ENCODE data around the gene DTX1.

DTX1 gene

DNA sequence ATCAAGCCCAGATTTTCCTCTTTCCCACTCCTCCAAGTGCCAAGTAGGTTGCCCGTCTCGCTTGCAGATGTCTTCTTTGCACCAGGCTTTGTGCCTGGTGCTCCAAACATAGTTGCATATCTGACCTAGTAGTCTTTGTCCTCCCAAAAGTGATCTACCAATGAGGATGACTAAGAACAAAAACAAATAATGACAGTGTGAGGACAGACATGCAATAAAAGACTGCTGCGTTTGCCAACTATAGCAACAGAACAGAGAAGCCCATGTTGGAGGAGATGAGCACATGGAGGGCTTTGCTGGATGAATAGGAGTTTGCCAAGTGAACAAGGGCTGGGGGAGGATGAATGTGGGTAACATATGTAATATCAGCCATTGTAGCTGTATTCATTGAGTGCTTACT lies 15.6 kb downstream of the DTX1 start:
- peak in 1 of 2 experiments; percentile 41 for DNase-seq

DNA sequence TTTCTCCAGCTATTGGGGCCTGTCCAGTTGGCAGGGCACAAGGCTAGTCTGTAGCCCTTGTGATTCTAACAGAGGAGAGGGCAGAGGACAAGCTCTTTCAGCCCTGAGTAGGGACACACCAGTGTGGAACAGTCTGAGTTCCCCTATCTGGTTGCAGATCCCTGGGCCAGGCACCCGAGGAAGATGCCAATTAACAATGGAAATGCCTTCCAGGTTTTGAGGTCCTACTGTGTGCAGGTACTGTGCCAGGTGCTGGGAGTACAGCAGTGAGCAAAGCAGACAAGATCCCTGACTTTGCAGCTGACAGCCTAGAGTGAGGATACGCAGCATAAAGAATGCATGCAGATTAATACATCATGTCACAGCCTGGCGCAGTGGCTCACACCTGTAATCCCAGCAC lies 17.1 kb downstream of the DTX1 start:
- DNase-seq = no peak

DNA sequence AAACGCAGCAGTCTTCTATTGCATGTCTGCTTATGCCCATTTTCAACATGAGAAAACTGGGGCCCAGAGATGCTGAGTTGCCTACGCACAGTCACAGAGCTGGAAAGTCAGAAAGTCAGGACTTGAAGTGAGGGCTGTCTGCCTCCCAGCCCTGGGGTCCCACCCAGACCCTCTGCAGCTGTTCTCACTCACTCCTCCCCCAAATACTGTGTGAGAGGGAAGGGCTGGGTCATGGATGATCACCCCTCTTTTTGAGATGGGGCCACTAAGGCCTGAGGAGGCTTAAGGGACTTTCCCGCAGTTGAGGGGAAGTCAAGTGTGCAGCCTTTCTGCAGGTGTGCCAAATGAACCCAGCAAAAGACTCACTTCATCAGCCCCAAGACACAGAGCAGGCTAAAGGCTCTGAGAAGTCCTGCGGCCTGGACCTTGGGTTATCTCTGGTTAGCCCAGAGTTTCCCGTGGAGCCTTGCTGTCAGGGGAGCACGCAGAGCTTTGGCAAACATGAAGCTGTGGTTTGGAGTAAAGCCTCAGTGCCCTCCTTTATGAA lies 18.7 kb downstream of the DTX1 start:
- peak in 1 of 2 experiments; percentile 41 for DNase-seq

DNA sequence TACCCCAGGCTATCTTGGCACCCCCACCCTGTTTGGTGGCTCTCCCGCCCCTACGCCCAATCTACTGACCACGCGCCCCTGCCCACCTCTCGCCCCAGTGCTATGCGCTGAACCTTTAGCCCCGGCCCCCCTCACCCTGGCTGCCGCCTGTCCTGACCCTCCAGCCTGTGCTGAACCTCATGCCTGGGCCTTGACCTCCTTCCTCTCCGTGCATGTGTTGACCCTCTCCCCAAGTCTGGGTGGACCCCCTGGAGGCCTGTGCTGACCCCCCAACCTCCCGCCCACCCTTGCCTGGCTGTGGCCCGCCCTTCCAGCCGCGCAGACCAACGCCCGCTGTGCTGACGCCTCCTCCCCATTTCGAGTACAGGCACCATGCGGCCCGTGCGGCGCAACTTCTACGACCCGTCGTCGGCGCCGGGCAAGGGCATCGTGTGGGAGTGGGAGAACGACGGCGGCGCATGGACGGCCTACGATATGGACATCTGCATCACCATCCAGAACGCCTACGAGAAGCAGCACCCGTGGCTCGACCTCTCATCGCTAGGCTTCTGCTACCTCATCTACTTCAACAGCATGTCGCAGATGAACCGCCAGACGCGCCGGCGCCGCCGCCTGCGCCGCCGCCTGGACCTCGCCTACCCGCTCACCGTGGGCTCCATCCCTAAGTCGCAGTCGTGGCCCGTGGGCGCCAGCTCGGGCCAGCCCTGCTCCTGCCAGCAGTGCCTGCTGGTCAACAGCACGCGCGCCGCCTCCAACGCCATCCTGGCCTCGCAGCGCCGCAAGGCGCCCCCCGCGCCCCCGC lies 20.7 kb downstream of the DTX1 start:
- DNase-seq = no peak

DNA sequence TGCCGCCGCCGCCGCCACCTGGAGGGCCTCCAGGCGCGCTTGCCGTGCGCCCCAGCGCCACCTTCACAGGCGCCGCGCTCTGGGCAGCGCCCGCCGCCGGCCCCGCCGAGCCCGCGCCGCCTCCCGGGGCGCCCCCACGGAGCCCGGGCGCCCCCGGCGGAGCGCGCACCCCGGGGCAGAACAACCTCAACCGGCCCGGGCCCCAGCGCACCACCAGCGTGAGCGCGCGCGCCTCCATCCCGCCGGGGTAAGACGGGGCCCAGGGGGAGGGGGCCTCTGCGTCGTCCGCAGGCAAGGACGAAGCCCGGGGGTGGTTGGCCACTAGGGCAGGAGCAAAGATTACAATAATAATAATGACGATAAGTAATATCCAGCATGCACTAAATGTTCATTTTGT lies 21.3 kb downstream of the DTX1 start:
- DNase-seq = no peak

DNA sequence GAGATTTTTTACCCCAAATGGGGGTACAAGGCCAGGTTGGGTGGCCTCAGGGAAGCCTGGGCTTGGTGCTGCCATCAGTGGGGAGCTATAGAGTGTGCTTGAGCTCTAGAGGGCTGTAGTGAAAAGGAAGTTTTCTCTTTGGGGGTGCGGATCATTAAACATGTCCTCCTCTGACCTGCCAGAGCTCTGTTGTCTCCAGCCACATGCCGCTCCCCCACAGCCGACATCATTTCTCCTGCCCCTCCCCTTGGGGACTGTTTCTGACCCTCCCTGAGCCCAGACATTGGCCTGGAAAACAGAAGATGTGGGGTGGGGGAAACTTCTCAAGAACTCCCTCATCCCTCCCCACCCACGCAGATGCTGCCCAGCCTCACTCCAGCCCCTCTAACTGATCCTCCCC lies 25.3 kb downstream of the DTX1 start:
- DNase-seq = no peak

DNA sequence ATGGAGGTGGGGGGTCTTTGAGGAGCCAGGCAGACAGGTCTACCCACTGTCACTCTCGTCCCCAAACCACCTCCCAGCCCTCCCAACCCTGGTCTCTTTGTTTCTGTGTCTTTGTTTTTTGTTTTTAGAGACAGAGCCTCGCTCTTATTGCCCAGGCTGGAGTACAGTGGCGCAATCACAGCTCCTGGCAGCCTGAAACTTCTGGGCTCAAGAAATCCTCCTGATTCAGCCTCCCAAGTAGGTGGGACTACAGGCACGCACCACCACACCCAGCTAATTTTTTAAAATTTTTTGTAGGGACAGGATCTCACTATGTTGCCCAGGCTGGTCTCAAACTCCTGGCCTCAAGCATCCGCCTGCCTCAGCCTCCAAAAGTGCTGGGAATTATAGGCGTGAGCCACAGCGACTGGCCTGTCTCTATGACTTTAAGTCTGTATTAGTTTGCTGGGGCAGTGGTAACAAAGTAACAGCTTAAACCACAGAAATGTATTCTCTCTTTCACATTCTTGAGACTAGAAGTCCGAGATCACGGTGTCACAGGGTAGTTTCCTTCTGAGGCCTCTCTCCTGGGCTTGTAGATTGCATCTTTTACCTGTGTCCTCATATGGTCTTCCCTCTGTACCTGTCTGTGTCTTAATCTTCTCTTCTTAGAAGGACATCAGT lies 26.1 kb downstream of the DTX1 start:
- DNase-seq = no peak

DNA sequence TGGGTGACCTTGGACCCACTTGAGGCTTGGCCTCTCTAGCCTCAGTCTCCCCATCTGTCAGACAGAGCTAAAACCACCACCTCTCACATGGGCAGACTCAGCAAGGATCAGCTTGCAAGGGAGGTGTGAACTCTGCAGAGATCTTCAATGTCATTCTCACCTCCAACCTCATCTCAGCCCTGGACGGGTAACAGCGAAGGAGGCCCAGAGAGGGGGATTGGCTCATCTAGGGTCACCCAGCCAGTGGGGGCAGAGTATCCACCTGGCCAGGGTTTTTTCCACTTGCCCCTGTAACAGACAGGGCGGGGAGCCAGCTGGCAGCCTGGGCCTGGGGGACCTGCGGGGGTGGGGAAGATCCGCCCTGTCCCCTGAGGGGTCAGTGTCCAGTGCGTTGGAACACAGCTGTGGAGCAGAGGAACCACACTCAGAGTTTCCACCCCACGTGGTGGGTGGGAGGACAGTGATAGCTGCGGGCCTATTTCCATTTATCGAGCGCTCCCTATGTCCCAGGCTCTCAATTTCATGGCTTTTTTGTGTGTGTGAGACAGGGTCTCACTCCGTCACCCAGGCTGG lies 27.4 kb downstream of the DTX1 start:
- no peak for DNase-seq

DNA sequence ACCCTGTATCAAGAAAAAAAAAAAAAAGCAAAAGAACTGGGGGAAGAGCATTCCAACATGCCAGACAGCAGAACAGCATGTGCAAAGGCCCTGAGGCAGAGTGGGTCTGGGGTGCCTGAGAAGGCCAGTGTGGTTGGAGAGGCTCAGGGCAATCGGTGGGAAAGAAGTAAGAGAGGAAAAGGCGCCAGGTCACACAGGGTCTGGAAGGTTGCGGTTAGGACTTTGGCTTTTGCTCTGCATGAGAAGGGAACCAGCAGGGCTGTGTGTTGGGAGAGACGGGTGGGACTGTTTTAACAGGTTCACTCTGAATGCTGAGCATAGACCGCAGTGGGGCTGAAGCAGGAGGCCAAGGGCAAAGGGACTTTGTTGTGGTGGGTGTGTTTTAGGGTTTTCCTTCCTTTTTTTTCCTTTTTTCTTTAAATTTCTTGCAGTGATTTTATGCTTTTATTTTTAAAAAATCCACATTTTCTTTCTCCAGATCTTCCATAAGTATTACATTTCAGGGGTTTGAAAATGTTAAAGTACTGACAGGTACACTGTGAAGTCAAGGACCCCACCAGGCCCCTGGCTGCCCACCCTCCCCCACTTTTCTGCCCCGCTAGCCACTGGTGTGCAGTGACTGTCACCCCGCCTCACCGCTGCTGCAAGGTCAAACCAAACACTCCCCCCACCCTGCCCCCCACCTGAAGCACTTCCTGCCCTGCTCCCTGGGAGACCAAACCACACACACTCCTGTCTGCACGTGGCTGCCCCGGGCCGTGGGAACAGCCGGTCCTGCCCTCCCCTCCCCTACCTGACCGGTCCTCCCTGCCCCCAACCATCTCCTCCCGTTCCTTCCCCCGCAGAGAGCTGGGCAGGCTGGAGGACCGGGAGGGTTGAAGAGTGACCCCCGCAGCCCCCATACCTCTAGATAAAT lies 30.0 kb downstream of the DTX1 start:
- DNase-seq = no peak

DNA sequence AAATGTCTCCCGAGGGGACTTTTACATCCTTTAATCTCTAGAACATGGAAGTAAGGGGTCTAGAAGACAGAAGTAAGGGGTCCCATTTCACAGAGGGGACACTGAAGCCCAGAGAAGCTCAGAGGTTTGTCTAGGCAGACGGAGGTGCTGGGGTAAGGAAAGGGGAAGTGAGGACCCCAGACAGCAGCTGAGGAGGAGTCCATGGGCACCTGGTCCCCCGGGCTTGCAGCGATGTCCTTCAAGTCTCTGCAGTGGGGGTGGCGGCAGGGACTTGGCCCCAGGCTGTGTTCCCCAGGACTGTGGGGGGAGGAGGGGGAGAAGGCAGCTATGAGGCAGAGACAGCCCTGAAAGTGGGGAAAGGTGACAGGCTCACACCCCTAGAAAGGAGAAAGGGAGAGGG lies 30.7 kb downstream of the DTX1 start:
- no peak for DNase-seq

DNA sequence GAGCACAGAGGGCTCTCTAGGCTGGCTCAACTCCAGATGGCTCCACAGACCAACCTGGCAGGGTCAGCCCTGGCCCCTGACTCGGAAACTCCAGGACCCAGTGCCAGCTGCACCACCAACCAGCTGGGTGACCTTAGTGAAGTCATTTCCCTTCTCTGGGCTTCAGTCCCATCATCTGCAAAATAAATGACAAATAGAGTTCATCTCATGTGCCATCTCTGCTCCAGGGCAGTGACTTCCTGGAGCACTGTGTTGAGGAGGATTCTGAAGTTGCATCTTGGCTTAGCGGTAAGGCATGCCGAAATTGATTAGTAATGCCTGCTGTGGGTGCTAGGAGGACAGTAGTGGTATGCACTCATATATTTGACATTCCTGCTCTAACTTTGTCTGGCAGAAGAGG lies 31.5 kb downstream of the DTX1 start:
- no peak for DNase-seq

DNA sequence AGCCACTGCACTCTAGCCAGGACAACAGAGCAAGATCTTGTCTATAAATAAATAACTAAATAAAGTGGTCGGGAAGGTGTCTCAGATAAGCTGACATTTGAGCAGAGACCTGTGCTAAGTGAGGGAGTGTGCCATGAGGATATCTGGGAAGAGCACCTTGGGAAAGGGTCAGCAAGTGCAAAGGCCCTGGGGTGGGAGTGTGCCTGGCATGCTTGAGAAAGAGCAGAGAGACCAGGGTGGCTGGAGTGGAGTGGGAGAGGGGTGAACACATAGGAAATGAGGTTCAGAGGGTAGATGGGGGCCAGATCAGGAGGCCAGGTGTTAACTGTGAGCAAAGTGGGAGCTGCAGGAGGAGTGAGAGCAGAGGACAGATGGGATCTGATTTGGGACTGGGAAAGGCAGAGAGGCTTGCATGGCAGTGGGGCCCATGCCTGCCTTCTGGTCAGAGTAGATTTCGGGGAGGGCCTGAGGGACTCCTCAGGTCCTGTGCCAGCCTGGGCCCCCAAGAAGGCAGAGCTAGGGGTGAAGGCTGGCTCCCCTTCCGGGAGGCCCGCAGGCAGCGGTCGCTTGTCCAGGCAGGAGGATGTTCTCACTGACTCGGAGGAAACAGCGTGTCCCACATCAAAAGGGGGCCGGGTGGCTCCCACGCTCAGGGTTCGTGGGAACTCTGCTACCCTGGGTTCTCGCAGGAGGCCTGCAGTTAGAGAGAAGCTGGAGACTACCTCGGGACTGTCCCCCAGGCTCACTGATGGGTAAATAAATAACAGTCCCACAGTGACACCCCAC lies 32.6 kb downstream of the DTX1 start:
- DNase-seq = no peak

DNA sequence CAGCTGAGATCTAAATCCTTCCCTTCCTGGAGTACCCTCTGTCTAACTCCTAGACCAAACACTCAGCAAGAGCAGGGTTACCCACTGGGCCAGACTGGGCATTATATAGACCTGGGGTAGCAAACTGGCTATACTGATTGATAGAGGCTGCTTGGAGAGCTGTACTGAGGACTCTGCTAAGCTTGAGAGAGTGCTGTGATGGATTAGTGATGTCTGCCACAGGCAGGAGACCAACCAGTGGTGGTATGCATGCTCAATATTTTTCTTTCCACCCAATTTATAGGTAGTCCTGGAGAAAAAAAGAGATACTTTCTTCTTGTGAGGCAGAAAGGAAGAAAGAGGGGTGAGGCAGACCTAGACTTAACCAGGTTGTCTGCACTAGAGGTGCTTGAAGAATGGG lies 33.3 kb downstream of the DTX1 start:
- no peak for DNase-seq

DNA sequence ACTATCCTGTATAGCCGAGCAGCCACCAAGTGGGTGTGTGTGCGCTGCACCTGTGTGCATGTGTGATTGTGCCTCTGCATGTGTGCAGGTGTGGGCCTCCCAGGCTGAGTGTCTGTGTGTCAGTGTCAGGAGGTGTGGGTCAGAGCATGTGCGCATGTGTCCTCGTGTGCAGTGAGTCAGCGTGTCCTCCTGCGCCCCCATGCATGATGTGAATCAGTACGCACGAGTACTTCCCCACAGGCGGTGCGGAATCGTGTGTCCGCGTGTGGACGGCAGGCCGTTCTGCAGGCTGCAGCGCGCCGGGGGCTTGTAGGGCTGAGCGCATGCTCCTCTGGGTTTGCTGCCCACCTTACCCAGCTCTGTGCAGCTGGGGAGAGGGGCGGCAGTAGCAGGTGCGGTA lies 34.2 kb downstream of the DTX1 start:
- DNase-seq = no peak

DNA sequence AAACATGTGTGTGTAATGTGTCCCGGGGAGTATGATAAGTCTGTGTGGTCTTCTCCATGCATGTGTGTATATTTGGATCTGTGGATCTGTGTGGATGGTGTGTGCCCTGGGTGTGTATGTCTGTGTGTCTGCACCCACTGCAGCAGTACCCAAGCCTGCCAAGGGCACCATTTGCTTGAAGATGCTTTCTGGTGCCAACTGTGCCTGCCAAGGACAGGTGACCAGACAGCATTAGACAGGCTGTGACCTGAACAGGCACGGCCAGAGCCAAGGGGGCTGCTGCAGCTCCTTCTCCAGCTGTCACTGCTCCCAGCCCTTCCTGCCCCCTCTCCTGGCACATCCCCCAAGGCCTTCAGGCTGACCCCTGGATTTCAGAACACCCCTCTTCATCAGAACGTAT lies 35.0 kb downstream of the DTX1 start:
- no peak for DNase-seq

DNA sequence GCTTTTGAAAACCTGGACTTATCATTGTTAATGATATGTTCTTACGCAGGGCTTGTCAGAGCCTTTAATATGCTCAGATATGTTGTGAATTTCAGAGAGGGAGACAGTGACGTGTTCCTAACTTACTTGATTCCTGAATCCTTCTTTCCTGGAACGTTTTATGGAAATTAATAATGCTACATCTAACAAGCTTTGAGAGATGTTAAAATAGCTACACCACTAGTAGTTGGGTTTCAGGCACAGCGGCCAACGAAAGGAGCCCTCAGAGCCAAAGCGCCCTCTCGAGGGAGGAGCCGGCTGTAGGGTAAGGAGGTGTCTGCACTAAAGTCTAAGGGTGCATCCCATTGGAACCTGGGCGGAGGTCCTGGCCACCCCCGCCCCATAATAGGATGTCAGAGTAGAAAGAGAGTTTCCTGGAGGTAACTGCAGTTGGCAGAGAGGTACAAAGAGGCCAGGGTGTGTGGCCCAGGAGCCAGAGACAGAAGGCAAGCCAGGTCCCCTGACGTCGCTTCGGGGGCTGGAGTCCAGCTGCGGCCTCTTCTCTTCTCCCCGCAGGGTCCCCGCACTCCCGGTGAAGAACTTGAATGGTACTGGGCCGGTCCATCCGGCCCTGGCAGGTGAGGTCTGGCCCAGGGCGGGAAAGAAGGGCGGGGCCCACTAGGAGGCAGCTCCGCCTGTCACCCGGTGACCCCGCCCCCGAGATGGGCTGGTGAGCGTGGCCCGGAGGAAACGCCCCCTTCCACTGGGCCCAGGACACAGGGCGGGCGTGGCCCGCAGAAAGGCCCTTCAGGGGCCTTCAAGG lies 36.3 kb downstream of the DTX1 start:
- DNase-seq = no peak

DNA sequence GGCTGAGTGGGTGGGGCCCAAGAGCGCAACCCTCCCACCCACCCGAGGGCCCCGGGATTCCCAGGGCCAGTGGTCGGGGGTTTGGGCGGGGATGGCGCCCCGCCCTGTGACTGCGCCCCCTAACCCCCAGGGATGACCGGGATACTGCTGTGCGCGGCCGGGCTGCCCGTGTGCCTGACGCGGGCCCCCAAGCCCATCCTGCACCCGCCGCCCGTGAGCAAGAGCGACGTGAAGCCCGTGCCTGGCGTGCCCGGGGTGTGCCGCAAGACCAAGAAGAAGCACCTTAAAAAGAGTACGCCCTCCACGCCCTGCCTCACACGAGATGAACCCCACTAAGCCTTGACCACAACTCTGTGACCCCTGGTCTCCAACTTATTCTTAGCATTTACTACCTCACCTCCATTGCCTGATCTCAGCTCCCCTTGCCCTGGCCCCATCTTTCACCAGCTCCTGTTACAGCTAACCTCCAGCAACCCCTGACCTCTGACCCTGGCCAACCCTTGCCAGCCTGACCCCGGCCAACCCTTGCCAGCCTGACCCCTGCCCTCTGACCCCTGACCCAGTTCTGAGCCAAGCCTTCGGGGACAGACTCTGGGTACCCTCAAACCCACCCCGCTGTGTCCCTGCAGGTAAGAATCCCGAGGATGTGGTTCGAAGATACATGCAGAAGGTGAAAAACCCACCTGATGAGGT lies 37.0 kb downstream of the DTX1 start:
- DNase-seq = no peak

DNA sequence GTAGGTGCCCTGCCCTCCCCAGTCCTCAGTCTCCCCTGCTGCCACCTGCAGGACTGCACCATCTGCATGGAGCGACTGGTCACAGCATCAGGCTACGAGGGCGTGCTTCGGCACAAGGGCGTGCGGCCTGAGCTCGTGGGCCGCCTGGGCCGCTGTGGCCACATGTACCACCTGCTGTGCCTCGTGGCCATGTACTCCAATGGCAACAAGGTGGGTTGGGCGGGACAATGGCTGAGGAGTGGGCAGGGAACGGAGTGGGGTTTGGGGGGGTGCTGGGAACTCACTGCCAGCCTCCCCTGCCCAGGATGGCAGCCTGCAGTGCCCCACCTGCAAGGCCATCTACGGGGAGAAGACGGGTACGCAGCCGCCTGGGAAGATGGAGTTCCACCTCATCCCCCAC lies 38.2 kb downstream of the DTX1 start:
- DNase-seq = no peak

DNA sequence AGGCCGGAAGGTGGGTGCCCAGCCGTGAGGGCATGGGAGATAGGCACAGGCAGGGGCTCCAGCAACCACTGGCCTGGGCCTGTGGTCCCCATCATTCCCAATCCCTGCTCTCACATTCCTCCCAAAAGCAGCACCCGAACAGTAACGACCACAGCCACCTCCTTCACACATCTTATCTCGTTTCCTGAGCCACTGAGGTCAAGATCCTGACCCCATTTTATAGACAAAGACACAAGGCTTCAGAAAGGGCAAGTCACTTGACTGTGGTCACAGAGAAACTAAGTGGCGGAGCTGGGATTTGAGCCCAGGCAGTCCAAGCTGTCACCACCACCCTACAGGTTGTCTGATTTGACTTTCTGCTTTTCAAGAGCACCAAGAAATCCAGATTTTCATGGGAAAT lies 38.9 kb downstream of the DTX1 start:
- DNase-seq = no peak

DNA sequence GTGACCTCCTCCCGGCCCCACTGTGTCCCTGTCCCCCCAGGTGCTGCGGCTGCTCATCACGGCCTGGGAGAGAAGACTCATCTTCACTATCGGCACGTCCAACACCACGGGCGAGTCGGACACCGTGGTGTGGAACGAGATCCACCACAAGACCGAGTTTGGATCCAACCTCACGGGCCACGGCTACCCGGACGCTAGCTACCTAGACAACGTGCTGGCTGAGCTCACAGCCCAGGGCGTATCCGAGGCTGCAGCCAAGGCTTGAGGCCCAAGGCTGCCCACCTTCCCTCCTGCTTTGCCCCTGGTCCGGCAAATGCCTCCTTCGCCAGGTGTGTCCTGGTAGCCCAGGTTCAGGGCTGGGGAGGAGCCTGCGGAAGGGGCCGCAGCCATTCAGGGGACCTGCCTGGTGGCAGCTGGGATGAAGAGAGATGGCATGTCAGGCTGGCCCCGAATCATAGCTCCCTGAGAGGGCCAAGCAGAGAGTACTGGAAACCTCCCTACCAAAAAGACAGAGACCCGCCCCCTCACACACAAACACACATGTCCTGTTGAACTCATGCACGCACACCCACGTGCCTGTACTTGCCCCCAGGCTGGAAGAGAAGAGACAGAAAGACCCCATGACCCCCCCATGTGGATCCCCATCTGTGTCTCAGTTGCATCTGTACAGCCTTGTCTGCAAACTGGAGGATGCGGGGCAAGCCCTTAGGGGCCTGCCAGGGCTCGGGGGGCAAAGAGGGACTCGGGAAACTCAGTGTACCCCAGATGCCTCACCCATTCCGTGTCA lies 40.3 kb downstream of the DTX1 start:
- DNase-seq = no peak
